Suprapubic skin (tissue), 4 donors: Measurements from ENCODE around the gene NGF. TPM values are rescaled to one million over a fixed set of nuclear protein-coding genes. Genes with fewer than 3 reads are reported as not detected.
A peak's percentile ranks its signal among the peaks of the same experiment; 100 is the strongest.

Experiments
- DNase-seq, 2 donors: peaks; one replicate each; pipeline ENCODE4 v3.0.0-alpha.2; 2019; ENCODE audit warnings: low spot score in 2 of 2
- H3K27ac ChIP-seq: fragments of 200-600 bp; sonication (generic); one replicate; pipeline ENCODE4 v1.5.1; 2019
- H3K27me3 ChIP-seq: fragments of 200-600 bp; sonication (generic); one replicate; pipeline ENCODE4 v1.5.1; 2019
- H3K36me3 ChIP-seq: fragments of 200-600 bp; sonication (generic); one replicate; pipeline ENCODE4 v1.5.1; 2019
- H3K4me1 ChIP-seq: fragments of 200-600 bp; sonication (generic); one replicate; pipeline ENCODE4 v1.5.1; 2019
- H3K4me3 ChIP-seq: fragments of 200-600 bp; sonication (generic); one replicate; pipeline ENCODE4 v1.5.1; 2019; ENCODE audit warnings: mild to moderate bottlenecking
- H3K9me3 ChIP-seq: fragments of 200-600 bp; sonication (generic); one replicate; pipeline ENCODE4 v1.5.1; 2019
- EP300 ChIP-seq: sonication (generic); formaldehyde crosslinking; IDR thresholded peaks from one replicate; pipeline ENCODE4 v1.6.1; 2017; ENCODE audit warnings: antibody characterized with exemption
- POLR2A ChIP-seq, 2 donors: fragments of 450-650 bp; IDR thresholded peaks; one replicate each; pipeline ENCODE4 v1.6.1; 2017; ENCODE audit warnings: antibody characterized with exemption in 2 of 2, mild to moderate bottlenecking in 2 of 2, moderate library complexity in 2 of 2
- POLR2AphosphoS5 ChIP-seq, 3 donors: sonication (generic); formaldehyde crosslinking; IDR thresholded peaks; one replicate each; pipeline ENCODE4 v1.6.1; 2017; ENCODE audit warnings: antibody characterized with exemption in 3 of 3
- WGBS: methylation state at CpG from one replicate; pipeline ENCODE4 v1.1.5; 2018; 5-methylcytosine and 5-hydroxymethylcytosine counted together
- total RNA-seq, 4 donors: library from RNA; depleted of rRNA; stranded (reverse); fragments of >200 nt; gene quantifications; one replicate each; pipeline ENCODE4 v1.1.0, GENCODE V29; 2016
- TF ChIP-seq, protein P1 (sequence below), 2 donors: fragments of 200-600 bp in 1 of 2; fragments of 450-650 bp in 1 of 2; sonication (generic) in 1 of 2; IDR thresholded peaks; one replicate each; pipeline ENCODE4 v1.5.1; 2016 to 2019; ENCODE audit warnings: antibody characterized with exemption in 2 of 2, mild to moderate bottlenecking in 1 of 2, moderate library complexity in 1 of 2

The NGF gene
- total RNA-seq, 4 donors from 2014 or later, result 0.80 TPM; not detected in 3

DNA sequence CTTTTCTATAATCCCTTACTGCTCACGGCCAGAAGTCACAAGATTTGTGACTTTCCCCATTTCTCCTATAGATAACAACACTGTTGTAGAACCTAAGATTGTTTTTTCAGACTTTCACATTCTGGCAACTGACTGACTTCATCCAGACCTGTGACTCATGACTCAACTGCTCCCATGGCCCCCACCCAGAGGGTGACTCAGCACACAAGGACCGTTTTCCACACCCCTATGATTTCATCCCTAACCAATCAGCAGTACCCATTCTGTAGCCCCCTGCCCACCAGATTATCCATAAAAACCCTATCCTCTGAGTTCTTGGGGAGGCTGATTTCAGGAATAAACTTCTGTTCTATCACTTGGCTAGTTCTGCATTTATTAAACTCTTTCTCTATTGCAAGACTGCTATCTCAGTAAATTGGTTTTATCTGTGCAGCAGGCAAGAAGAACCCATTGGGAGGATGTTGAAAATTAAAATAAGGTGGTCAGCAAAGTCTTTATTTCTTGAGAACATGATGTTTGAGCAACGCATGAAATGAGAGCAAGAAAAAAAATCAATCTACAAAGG lies 79.7 kb downstream of the NGF start:
- WGBS, result 56% methylated on average over 3 of the region's 3 CpGs
- H3K9me3 ChIP-seq, result peaks cover 9% of the 10 kb centered on the region
- no peaks in the 10 kb centered on the region for H3K36me3 ChIP-seq
- no peaks in the 10 kb centered on the region for H3K27me3 ChIP-seq
- no peak for DNase-seq
- no peak overlapping the region for H3K4me3 ChIP-seq
- no peaks in the 10 kb centered on the region for H3K4me1 ChIP-seq
- H3K27ac ChIP-seq, result no peak overlapping the region
- no peak for TF ChIP-seq POLR2A (IDR thresholded peaks at IDR 0.05)
- TF ChIP-seq, protein P1, sequence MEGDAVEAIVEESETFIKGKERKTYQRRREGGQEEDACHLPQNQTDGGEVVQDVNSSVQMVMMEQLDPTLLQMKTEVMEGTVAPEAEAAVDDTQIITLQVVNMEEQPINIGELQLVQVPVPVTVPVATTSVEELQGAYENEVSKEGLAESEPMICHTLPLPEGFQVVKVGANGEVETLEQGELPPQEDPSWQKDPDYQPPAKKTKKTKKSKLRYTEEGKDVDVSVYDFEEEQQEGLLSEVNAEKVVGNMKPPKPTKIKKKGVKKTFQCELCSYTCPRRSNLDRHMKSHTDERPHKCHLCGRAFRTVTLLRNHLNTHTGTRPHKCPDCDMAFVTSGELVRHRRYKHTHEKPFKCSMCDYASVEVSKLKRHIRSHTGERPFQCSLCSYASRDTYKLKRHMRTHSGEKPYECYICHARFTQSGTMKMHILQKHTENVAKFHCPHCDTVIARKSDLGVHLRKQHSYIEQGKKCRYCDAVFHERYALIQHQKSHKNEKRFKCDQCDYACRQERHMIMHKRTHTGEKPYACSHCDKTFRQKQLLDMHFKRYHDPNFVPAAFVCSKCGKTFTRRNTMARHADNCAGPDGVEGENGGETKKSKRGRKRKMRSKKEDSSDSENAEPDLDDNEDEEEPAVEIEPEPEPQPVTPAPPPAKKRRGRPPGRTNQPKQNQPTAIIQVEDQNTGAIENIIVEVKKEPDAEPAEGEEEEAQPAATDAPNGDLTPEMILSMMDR (IDR thresholded peaks at IDR 0.05), result no peak
- TF ChIP-seq EP300, result no peak
- no peak for TF ChIP-seq POLR2AphosphoS5 (IDR thresholded peaks at IDR 0.05)

GRCh38 chr1:115257591-115257990 lies 80.5 kb downstream of the NGF start:
- no peaks in the 10 kb centered on the region for H3K27me3 ChIP-seq
- H3K9me3 ChIP-seq, result peaks cover 9% of the 10 kb centered on the region
- no peaks in the 10 kb centered on the region for H3K36me3 ChIP-seq
- TF ChIP-seq, protein P1 (IDR thresholded peaks at IDR 0.05), result no peak
- no peak for TF ChIP-seq EP300
- no peak for TF ChIP-seq POLR2A (IDR thresholded peaks at IDR 0.05)
- TF ChIP-seq POLR2AphosphoS5 (IDR thresholded peaks at IDR 0.05), result no peak
- no peak for DNase-seq
- no peaks in the 10 kb centered on the region for H3K4me1 ChIP-seq
- H3K4me3 ChIP-seq, result no peak overlapping the region
- no peak overlapping the region for H3K27ac ChIP-seq

DNA sequence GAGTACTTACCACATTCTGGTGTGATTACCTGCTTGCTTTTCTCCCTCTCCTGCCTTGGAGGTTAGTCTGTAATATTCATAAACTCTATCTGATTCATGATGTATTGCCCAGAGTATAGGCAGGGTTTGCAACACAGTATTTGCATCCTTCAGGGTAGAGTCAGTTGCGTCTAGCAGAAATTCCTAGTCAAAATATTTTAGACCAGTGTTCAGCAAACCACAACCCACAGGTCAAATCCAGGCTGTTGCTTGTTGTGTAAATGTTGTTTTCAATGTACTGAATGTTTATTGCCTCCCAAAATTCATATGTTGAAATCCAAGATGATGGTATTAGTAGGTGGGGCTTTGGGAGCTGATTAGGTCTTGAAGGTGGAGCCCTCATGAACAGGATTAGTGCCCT lies 82.9 kb downstream of the NGF start:
- no peaks in the 10 kb centered on the region for H3K36me3 ChIP-seq
- TF ChIP-seq POLR2A (IDR thresholded peaks at IDR 0.05) (no peak), EP300 (no peak), POLR2AphosphoS5 (IDR thresholded peaks at IDR 0.05) (no peak)
- TF ChIP-seq, protein P1 (IDR thresholded peaks at IDR 0.05), result no peak
- H3K27me3 ChIP-seq, result no peaks in the 10 kb centered on the region
- no peak overlapping the region for H3K4me3 ChIP-seq
- WGBS, result 78% methylated on average over 1 of the region's 1 CpG
- peaks cover 9% of the 10 kb centered on the region for H3K9me3 ChIP-seq
- no peaks in the 10 kb centered on the region for H3K4me1 ChIP-seq
- no peak overlapping the region for H3K27ac ChIP-seq
- DNase-seq, result no peak

DNA sequence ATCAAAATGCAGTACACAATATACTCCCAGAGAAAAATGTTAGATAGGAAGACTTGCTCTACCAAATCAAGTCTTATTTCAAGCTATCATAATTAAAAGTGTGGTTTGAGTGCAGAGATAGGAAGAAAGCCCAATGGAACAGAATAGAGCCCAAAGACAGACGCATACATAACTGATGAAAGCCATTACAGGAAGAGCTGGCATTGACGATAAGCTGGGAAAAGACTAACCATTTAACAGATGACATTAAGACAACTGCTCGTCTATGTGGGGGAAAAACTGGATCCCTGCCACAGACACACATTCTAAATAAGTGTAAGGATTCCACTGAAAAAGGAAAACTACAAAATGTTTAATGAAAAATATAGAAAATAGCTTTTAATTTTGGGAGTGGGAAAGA lies 85.5 kb downstream of the NGF start:
- no peak for TF ChIP-seq POLR2A (IDR thresholded peaks at IDR 0.05)
- no peak for TF ChIP-seq EP300
- TF ChIP-seq, protein P1 (IDR thresholded peaks at IDR 0.05), result no peak
- TF ChIP-seq POLR2AphosphoS5 (IDR thresholded peaks at IDR 0.05), result no peak
- H3K27me3 ChIP-seq, result no peaks in the 10 kb centered on the region
- H3K27ac ChIP-seq, result no peak overlapping the region
- 39% methylated on average over 3 of the region's 3 CpGs for WGBS
- no peaks in the 10 kb centered on the region for H3K4me1 ChIP-seq
- peaks cover 3% of the 10 kb centered on the region for H3K9me3 ChIP-seq
- H3K4me3 ChIP-seq, result no peak overlapping the region
- no peak for DNase-seq
- H3K36me3 ChIP-seq, result no peaks in the 10 kb centered on the region

DNA sequence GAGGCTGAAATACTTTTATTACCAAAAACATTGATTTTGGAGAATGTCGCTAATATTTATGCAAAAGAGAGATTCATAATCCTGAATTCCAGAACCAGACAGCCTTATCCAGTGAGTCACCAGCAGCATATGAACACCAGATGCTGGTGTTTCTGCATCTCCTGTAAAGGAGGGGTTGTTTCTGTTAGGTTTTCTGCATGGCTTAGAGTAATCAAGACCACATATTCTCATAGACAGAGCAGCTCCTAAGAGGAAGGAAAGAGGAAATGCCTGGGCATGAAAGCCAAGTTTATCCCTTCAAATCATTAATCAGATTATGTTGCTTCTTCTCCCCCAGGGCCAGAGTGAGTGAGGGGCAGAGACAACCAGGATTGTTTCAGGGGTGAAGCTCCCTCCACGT lies 86.2 kb downstream of the NGF start:
- TF ChIP-seq EP300 (no peak), POLR2A (IDR thresholded peaks at IDR 0.05) (no peak), POLR2AphosphoS5 (IDR thresholded peaks at IDR 0.05) (no peak)
- TF ChIP-seq, protein P1 (IDR thresholded peaks at IDR 0.05), result no peak
- H3K4me3 ChIP-seq, result no peak overlapping the region
- no peaks in the 10 kb centered on the region for H3K36me3 ChIP-seq
- H3K4me1 ChIP-seq, result no peaks in the 10 kb centered on the region
- H3K27me3 ChIP-seq, result no peaks in the 10 kb centered on the region
- WGBS, result 34% methylated on average over 2 of the region's 2 CpGs
- peaks cover 3% of the 10 kb centered on the region for H3K9me3 ChIP-seq
- peak overlapping the region; percentile 62 for H3K27ac ChIP-seq
- DNase-seq, result no peak
